Occipital lobe (tissue), 2 donors: ENCODE data around the gene DMAC2. TPM values are rescaled to one million over a fixed set of nuclear protein-coding genes. Genes with fewer than 3 reads are reported as not detected.
"Not testable (repeated sequence)": the region's sequence is repeated elsewhere in the genome, so short reads cannot be mapped to it uniquely, and the experiment has no call there.

Source experiments
- DNase-seq: peaks from one replicate; lab custom pipeline; 2025; lab: John Stamatoyannopoulos, UW
- total RNA-seq: library from RNA; depleted of rRNA; stranded (reverse); fragments of >200 nt; gene quantifications from one replicate; pipeline ENCODE4 v1.2.3, GENCODE V29; 2014

The DMAC2 gene
- total RNA-seq, 1 donor from 2014 or later = 14.5 TPM

DNA sequence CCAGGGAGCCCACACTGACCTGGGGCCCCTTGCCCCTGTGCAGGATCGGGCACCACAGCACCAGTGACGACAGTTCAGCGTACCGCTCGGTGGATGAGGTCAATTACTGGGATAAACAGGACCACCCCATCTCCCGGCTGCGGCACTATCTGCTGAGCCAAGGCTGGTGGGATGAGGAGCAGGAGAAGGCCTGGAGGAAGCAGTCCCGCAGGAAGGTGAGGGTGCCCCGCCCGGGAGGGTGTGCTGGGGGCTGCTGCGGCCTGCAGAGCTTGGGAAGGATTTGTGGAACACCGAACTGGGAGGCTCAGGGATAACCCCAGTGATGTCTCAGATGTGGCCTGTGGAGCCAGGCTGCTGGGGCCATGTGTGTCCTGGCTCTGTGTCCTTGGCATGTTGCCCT lies 16.8 kb downstream of the DMAC2 start:
- no peak for DNase-seq

DNA sequence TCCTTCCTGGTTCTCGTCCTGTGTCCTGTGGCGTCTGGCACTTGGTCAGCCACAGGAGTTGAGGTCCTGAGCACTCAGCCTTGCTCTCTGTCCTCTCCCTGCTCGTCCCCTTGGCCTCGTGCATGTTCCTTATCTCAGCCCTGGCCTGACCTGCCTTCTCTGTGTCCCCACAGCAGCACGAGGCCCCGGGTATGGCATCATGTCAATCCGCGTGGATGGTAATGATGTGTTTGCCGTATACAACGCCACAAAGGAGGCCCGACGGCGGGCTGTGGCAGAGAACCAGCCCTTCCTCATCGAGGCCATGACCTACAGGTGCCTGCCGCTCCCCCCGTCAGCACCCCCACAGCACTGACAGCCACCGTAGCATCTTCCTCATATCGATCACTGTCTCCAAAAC lies 17.3 kb downstream of the DMAC2 start:
- no peak for DNase-seq

DNA sequence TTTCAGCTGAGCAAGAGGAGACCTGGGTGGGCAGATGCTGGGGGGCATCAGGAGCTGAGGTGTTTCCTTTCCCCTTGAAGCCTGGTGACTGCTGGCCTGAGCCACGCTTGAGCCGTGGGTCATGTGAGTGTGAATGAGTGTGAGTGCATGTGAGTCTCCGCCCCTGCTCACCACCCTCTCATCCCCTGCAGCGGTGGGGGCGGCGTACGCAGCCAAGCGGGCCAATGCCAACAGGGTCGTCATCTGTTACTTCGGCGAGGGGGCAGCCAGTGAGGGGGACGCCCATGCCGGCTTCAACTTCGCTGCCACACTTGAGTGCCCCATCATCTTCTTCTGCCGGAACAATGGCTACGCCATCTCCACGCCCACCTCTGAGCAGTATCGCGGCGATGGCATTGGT lies 17.7 kb downstream of the DMAC2 start:
- no peak for DNase-seq

DNA sequence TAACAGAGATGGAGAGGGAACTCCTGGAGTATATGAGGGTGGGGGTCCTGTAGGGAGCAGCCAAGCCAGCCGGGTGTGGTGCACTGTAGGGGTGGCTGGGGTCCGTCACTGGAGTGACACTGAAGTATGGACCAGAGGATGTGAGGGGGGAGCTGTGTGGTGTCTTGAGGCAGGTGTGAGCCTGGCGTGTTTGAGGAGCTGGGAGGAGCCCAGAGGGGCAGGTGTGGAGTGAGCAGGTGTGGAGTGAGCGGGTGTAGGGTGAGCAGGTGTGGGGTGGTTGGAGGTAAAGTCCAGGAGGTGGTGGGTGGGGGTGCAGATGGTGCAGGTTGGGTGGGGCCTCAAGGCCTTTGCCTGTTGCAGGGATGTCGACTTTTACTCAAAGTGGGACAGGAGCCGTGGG lies 18.4 kb downstream of the DMAC2 start:
- DNase-seq = no peak

DNA sequence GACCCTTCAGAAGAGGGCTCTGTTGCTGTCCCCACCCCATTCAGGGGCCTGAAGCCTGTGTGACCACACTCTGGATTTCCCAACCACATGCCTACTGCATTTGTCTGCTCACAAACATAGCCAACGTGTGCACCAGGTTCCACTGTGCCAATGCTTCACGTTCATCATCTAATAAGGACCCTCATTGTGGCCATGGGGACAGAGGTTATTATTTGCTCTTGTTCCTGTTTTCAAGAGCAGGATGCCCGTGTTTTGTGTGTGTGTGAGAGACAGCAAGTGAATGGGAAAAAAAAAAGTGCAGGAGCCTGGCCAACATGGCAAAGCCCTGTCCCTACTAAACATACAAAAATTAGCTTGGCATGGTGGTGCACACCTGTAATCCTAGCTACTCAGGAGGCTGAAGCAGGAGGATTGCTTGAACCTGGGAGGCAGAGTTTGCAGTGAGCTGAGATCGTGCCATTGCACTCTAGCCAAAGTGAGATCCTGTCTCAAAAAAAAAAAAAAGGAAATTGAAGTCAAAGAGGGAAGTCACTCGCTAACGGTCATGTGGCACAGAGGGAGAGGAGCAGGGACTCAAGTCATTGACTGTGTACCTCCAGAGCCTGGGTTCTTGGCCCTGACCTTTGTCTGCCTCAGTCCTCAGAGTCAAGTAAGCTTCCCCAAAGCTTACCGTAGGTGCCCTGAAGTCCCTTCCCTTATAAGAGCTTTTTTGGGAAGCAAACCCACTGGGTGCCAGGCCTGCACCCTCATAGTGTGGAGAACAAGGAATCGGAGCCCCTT lies 19.4 kb downstream of the DMAC2 start:
- no peak for DNase-seq

DNA sequence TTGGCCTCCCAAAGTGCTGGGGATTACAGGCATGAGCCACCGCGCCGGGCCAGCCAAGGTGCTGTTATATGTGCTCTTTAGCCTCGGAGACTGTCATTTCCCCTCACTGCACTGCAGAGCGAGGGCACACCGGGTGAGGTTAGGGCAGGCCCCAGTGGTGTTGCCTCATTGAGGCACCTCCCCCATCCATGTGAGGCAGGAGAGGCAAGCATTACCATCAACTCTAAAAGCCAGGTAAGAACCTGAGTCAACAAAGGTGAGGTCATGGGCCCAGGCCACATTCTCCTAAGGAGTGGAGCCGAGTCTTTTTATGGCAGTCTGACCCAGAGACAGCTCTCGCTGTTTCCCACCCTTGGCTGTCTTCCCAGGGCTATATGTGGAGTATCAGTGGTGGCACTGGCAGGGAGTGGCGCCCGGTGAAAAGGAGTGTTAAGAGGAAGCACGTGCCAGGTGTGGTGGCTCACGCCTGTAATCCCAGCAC lies 23.5 kb downstream of the DMAC2 start:
- no peak for DNase-seq

DNA sequence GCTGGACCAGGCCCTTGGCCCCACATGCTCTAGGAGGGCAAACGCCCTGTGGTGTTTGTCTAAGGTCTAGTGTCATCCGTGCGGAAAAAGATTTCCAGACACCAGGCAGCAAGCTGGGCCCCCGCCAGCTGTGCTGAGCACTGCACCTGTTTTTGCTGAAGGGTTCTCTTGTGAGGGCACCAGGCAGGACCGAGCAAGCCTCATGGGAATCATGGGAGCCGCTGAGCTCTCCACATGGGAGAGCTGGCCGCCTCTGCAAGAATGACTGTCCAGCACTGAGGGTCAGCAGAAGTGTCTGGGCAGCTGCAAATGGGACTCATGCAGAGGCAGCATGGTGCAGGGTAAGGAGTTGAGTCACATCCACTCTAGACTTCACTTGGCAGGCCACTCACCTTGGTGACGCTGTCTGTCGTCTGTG lies 24.5 kb downstream of the DMAC2 start:
- no peak for DNase-seq

DNA sequence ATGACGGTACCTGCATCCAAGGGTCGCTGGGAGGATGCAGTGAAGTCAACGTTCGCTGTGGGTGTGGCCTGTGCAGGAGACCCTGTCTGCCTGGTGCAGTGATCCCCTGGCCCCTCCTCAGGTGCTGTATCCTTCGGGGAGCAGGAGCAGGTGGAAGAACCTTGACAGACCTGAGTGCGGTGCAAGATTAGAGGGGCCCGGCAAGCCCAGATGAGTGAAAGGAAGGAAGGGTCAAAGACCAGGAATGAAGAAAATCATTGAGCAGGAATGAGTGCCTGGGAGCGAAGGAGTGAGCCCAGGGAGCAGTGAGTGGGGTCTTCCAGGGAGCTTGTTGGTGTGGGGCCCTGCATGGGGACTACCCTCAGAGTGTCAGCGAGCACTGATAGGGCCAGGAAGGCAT lies 25.3 kb downstream of the DMAC2 start:
- no peak for DNase-seq

DNA sequence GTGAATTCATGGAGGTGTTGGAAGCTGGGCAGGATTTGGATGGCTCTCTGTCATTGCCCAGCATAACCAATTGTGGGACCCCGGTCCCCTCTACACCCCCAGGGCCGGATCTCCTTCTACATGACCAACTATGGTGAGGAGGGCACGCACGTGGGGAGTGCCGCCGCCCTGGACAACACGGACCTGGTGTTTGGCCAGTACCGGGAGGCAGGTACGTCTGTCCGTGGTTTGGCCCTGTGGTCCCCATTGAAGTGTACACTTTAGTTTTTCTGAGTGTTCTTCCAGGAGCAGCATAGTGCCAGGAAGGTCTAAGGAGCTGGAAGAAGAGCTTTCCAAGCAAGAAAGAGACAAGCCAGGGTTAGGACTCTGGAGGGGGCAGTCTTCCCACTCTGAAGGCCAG lies 25.8 kb downstream of the DMAC2 start:
- DNase-seq = no peak

DNA sequence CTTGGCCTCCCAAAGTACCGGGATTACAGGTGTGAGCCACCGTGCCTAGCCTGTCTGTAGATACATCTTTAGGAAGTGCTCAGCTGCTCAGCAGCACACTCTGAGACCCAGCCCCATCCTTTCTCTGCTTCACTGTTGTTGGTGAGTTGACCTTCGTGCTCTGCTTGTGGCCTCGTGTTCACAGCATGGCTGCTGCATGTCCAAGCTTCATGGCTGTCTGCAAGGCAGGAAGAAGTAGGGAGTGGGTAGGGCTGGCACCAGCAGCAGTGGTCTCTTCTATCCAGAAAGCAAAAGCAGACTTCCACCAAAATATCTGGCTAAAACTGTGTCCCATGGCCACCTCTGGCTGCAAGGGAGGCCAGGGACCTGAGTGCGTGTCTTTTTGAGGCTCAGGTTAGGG lies 26.8 kb downstream of the DMAC2 start:
- DNase-seq = no peak

DNA sequence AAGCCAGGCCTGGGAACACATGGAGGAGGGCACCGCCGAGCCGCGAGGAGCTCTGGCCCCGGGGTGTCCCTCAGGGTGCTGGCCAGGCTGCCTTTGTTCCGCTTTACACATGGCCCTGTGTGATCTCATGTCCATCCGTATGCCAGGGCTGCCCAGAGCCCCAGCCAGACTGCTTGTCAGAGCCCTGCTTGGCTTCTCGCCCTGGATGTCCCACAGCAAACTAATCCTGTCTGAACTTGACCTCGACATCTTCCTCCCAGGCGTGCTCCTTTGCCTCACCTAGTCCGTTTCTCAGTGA lies 27.8 kb downstream of the DMAC2 start:
- DNase-seq = no peak

DNA sequence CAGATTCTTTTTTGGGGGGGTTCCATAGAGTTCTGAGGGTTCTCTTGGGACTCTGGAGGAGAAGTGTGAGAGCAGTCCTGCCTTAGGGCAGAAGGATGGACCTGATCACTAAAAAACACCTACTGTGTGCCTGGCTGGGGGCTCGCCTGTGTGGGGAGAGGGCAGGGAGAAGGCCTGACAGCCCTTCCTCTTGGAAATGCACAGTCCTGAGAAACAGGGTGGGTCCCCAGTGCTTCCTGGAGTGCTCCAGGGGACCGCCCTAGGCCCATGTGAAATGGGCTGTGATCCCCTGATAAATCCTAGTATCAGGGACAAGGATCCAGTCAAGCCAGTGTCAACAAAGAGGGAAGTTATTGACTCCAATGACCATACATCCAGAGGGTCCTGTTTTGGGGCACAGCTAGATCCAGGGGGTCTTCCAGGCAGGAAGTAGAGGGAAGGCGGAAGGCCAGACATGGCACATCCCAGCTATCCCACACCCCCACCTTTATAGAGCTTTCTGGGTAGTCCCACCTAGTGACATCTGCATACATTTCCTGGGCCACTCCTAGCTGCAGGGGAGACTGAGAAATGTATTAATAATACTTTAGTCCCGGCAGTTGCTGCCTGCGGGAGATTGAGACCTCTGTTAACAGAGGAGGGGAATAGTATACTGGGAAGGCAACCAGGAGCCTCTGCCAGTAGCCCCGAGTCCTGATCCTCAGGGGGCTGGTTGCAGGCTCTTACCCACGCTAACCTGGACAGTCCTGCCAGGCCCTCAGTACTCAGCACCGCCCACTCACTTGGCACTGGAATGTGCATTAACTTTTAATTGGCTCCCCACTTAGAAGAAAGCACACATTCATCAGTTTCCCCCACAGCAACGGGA lies 28.4 kb downstream of the DMAC2 start:
- DNase-seq = no peak

DNA sequence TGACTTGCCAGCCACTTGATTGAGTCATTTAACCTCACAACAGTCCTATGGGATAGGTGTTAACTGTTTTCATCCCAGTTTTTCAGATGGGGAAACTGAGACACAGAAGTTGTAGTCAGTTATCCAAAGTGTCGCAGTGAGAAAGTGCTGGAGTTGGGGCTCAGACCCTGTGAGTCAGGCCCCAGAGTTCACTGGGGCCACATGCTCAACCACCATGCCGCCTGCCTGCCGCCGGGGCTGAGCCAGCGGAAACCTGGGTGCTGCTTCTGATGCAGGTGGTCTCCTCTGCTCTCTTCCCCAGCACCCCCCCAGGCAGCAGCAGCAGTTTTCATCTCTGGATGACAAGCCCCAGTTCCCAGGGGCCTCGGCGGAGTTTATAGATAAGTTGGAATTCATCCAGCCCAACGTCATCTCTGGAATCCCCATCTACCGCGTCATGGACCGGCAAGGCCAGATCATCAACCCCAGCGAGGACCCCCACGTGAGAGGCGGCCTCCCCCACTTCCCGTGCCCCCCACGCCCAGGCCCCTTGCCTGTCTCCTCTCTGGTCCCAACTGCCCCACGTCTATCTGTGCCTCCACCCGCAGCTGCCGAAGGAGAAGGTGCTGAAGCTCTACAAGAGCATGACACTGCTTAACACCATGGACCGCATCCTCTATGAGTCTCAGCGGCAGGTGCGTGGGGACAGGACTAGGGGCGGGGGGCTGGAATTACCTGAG lies 29.2 kb downstream of the DMAC2 start:
- no peak for DNase-seq

DNA sequence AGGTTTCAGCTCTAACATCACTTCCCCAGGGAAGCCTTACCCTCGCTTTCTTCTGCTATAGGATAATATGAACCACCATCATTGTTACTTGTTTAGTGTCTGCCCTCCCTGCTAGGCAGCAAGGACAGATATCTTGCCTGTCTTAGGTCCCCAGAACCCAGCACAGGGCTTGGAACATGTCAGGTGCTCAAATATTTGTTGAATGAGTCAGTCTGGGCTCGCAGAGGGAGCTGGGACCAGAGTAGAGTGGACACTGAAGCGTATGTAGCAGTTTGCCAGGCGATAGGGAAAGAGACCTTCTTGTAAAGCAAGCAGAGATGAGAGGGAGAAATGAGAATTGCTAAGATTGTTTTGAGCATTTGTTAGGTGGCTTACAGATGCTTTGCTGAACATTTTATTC lies 30.4 kb downstream of the DMAC2 start:
- no peak for DNase-seq

DNA sequence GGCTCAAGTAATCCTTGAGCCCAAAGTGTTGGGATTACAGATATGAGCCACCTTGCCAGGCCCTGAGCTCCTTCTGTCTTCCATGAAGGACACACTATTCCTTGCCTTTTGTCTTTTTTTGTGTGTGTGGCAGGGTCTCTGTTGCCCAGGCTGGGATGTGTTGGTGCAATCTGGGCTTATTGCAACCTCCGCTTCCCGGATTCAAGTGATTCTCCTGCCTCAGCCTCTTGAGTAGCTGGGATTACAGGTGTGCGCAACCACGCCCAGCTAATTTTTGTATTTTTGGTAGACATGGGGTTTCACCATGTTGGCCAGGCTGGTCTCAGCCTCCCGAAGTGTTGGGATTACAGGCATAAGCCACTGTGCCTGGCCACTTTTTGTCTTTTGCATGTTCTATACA lies 30.9 kb downstream of the DMAC2 start:
- not testable (repeated sequence) for DNase-seq

DNA sequence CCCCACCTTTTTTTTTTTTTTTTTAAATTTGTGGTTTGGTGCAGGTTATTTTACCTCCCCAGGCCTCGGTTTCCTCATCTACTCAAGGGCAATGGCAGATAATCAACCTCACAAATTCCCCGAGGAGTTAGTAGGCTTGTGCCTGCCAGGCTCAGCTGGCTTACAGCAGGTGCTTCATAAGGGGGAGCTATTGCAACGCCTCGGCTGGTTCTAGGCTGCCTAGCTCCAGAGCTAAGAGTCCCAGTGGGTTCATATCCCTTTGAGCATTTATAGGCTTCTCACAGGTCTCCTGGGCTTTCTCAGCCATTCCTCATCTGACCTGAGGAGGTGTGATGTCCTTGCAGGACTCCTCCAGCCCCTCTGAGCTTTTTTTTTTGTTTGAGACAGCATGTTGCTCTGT lies 31.5 kb downstream of the DMAC2 start:
- no peak for DNase-seq

DNA sequence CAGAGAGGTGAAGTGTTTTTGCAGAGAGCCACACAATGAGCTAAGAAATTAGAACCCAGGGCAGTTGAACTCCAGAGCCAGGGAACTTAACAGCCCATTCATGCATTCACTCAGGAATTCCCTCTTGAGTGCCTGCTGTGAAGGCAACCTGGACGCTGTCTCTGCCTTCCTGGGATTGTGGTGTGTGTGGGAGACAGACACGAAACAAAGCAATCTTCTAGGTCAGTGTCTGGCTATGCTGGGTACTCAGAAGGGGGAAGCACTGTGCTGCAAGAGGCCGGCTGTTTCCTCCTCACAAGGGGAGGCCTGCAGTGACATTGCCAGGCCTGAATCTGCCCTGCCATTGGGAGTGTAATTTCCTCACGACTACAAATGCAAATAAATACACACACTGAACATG lies 32.4 kb downstream of the DMAC2 start:
- DNase-seq = no peak

DNA sequence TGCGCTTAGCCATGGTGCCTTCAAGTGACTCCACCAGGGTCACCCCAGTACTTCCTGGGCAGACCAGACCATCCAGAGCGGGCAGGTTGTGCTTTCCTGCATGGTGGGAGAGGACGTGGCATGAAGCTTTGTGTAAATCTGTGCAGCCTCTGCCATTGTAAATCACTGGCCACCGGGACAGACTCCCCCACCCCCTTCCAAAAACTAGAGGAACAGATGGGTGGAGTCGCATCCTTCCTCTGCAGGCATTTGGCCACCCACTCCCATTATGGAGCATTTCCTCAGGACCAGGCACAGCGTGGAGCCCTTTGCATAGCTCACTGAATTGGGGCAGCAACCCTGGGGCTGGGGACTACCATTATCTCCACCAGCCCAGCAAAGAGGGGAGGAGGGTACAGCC lies 33.9 kb downstream of the DMAC2 start:
- DNase-seq = no peak

DNA sequence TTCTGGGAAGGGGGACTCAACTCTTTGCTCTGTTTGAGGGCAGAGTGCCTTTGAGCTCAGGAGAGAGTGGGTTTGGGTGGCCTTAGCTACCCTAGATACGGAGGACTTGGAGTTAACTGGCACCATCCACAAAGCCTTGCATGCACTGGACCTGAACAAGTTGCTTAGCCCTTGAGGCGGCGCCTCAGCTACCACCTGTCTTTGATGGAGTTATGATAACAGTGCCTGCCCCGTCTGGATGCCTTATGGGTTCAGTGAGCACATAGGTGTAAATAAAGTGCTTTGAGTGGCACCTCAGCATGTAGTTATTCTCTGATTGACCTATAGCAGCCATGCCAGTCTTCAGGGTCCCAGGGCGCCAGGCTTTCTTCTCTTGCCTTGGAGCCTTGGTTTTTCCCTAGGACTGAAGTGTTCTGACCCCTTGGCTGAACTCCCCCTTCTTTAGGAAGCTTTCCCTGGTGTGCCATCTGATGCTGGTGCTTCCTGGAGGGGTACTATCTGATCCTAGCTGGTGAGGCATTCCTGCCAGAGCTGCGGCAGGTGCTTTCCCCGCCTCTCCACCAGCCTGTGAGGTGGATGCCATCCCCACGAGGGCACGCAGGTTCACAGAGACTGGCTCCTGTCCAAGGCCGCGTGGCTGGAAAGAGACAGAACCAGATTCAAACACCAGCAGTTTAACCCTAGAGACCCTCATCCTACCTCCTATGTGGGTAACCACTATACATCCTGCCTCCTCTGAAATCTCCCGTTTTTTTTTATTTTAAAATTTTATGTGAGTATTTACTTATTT lies 36.3 kb downstream of the DMAC2 start:
- no peak for DNase-seq

DNA sequence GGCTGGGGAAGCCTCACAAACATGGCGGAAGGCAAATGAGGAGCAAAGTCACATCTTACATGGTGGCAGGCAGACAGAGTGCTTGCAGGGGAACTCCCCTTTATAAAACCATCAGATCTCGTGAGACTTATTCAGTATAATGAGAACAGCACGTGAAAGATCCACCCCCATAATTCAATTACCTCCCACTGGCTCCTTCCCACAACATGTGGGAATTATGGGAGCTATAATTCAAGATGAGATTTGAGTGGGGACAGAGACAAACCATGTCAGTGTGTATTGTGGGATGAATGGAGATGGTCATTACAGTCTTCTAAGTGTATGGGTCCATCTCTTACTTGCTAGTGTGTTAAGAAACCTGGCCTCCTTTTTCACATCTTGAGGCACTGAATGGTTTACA lies 37.7 kb downstream of the DMAC2 start:
- DNase-seq = no peak

DNA sequence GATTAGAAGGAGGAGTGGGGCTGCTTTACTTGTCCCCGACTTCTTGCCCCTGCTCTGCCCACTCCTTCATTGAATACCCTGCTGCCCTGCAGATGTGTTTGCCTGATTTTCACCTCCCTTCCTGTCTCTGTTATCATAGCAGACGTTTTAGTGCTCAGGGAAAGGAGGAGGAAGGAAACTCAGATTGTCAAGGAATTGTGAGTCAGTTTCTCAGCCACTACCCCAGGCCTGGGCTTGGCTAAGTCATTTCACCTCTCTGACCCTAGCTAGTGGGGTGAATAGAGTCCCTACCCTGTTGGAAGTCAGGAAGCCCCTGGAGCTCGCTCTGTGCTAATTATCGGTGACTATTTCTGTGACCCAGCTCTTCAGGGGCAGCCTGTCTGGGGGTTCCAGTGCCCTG lies 38.2 kb downstream of the DMAC2 start:
- no peak for DNase-seq

DNA sequence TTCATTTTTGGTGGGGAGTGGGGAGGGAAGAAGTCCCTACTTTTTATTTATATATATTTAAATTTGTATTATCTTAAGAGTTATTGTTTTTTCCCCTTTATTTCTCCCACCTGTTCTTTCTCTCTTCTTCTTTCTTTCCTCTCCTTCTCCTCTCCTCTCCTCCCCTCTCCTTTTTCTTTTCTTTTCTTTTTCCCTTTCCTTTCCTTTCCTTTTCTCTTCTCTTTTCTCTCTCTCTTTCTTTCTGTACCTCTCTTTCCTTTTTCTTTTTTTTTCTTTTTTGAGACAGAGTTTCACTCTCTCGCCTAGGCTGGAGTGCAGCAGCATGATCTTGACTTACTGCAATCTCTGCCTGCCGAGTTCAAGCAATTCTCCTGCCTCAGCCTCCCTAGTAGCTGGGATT lies 40.2 kb downstream of the DMAC2 start:
- DNase-seq = no peak
